Naive thymus-derived CD4-positive, alpha-beta T cell (primary cell): ENCODE data around the gene CDK5RAP2. TPM values are rescaled to one million over a fixed set of nuclear protein-coding genes. Genes with fewer than 3 reads are reported as not detected.
"Not testable (repeated sequence)": the region's sequence is repeated elsewhere in the genome, so short reads cannot be mapped to it uniquely, and the experiment has no call there.

Experiments
- ATAC-seq: fragments of 150-1000 bp; cut with Tn5 transposase; 2 replicates; pipeline ENCODE4 v1.10.0; 2021; ENCODE audit warnings: mild to moderate bottlenecking, moderate library complexity
- CTCF ChIA-PET: fragments of 350-600 bp; sonication (Branson Sonifier 250); formaldehyde crosslinking; loops from one replicate; lab custom pipeline; 2021; ENCODE audit warnings: antibody characterized with exemption; lab: Charles Lee
- POLR2A ChIA-PET: fragments of 350-600 bp; sonication (Branson Sonifier 250); formaldehyde crosslinking; loops from one replicate; lab custom pipeline; 2021; ENCODE audit warnings: antibody characterized with exemption, inconsistent platforms; lab: Charles Lee
- DNase-seq, 9 donors: peaks; one replicate each; pipeline versions ENCODE4 v3.0.0 to v3.0.0-alpha.2; 2020 to 2022; ENCODE audit warnings: mixed read lengths in 1 of 9
- H3K27ac ChIP-seq: one replicate; pipeline ENCODE4 v1.7.0; 2013; ENCODE audit warnings: mild to moderate bottlenecking, low read depth, low read length, moderate library complexity
- H3K27me3 ChIP-seq, 2 donors: one replicate each; pipeline ENCODE4 v1.7.0; 2013; ENCODE audit warnings: low read length in 2 of 2, mild to moderate bottlenecking in 2 of 2, moderate library complexity in 2 of 2; ENCODE audit not compliant: control insufficient read depth in 2 of 2, insufficient read depth in 2 of 2
- H3K36me3 ChIP-seq, 3 experiments: 1 replicate in 2 of 3; 2 replicates in 1 of 3; pipeline ENCODE4 v1.7.0; 2013; ENCODE audit warnings: low read length in 3 of 3, mild to moderate bottlenecking in 3 of 3, moderate library complexity in 1 of 3; ENCODE audit not compliant: insufficient read depth in 3 of 3, control insufficient read depth in 2 of 3
- H3K4me1 ChIP-seq, 2 donors: one replicate each; pipeline ENCODE4 v1.7.0; 2013; ENCODE audit warnings: low read length in 2 of 2, mild to moderate bottlenecking in 2 of 2, moderate library complexity in 1 of 2; ENCODE audit not compliant: control insufficient read depth in 2 of 2, insufficient read depth in 2 of 2
- H3K4me3 ChIP-seq: 2 replicates; pipeline ENCODE4 v1.7.0; 2013; ENCODE audit warnings: mild to moderate bottlenecking, low read length
- H3K9me3 ChIP-seq, 3 experiments: 1 replicate in 2 of 3; 2 replicates in 1 of 3; pipeline ENCODE4 v1.7.0; 2013; ENCODE audit warnings: low read length in 3 of 3; ENCODE audit not compliant: control insufficient read depth in 2 of 3
- H3K27ac Mint-ChIP-seq, 9 donors: one replicate each; pipeline ENCODE4 v1.8.0; 2020 to 2022; ENCODE audit warnings: mixed read lengths in 9 of 9, mild to moderate bottlenecking in 8 of 9, moderate library complexity in 5 of 9, inconsistent platforms in 2 of 9
- H3K27me3 Mint-ChIP-seq, 5 donors: one replicate each; pipeline ENCODE4 v1.8.0; 2021 to 2022; ENCODE audit warnings: mixed read lengths in 5 of 5, mild to moderate bottlenecking in 1 of 5
- H3K36me3 Mint-ChIP-seq, 5 donors: one replicate each; pipeline ENCODE4 v1.8.0; 2020 to 2022; ENCODE audit warnings: mixed read lengths in 5 of 5, mild to moderate bottlenecking in 3 of 5, inconsistent platforms in 1 of 5
- H3K4me1 Mint-ChIP-seq, 7 donors: one replicate each; pipeline ENCODE4 v1.8.0; 2020 to 2022; ENCODE audit warnings: mixed read lengths in 7 of 7, mild to moderate bottlenecking in 3 of 7, inconsistent platforms in 1 of 7
- H3K4me3 Mint-ChIP-seq, 10 donors: one replicate each; pipeline ENCODE4 v1.8.0; 2020 to 2022; ENCODE audit warnings: mild to moderate bottlenecking in 10 of 10, mixed read lengths in 10 of 10, moderate library complexity in 6 of 10, inconsistent platforms in 2 of 10
- H3K9me3 Mint-ChIP-seq, 11 donors: one replicate each; pipeline ENCODE4 v1.8.0; 2020 to 2022; ENCODE audit warnings: mixed read lengths in 11 of 11, mild to moderate bottlenecking in 4 of 11, inconsistent platforms in 1 of 11, moderate library complexity in 1 of 11
- intact Hi-C, 2 donors: fragments of 100-400 bp; cut with micrococcal nuclease; formaldehyde crosslinking; loops; one replicate each; pipeline ENCODE4 v1.15.1; 2023
- polyA plus RNA-seq, 2 donors: library from polyadenylated mRNA; unstranded; fragments of 300-500 nt; fragmentation: Illumina TruSeq; gene quantifications; one replicate each; pipeline ENCODE4 v1.2.3, GENCODE V29; 2021
- total RNA-seq, 6 experiments: library from RNA in 5 of 6; stranded (reverse) in 5 of 6; gene quantifications; 1 replicate in 5 of 6; 2 replicates in 1 of 6; pipeline ENCODE4 v1.2.3 and lab custom pipeline; 2021 to 2026

Gene CDK5RAP2
- 10 to 100 TPM; 62.2 to 98.1 (median 78.1) TPM for total RNA-seq
- polyA plus RNA-seq = 10 to 100 TPM; 23.7 to 39.9 TPM
- total RNA-seq (lab: John Stamatoyannopoulos, UW) = 158 reads per million, percentile 91 among the genes with 10 or more reads in this experiment

- Mint-ChIP-seq H3K27ac (peak within 1 kb of the TSS; percentile 88 to 95 (median 91)), H3K9me3 (peaks cover 0 to 1% (median 0%) of the 10 kb centered on the region in 11 donors), H3K4me3 (peak within 1 kb of the TSS; percentile 86 to 98 (median 94)), H3K4me1 (peaks cover 29 to 70% (median 59%) of the 10 kb centered on the region in 7 donors), H3K36me3 (peaks cover 0 to 23% (median 7%) of the 10 kb centered on the region in 5 donors), H3K27me3 (peaks cover 0 to 5% (median 0%) of the 10 kb centered on the region in 5 donors)
- Histone ChIP-seq H3K27me3 (no peaks in the 10 kb centered on the region), H3K36me3 (peaks cover 0 to 8% (median 0%) of the 10 kb centered on the region in 3 experiments), H3K4me3 (peak within 1 kb of the TSS; percentile 85), H3K9me3 (no peaks in the 10 kb centered on the region), H3K4me1 (peaks cover 15 to 17% of the 10 kb centered on the region in 2 donors), H3K27ac (peak within 1 kb of the TSS; percentile 81)
- DNase-seq (peak; percentile 77 to 94 (median 92)), ATAC-seq (peak; percentile 99)
- ChIA-PET CTCF (no interaction called here), POLR2A (no interaction called here)
- intact Hi-C loops = loop anchor here (1.0 to 5.0 kb wide), 11 partner anchors 130 to 1512 kb away; partner anchors contain the start of genes CNTRL (in 2 of the 2), MEGF9 (in 2 of the 2), FBXW2 (in 1 of the 2) and PSMD5 (in 1 of the 2)
Observed at GRCh38 chr9:120580051-120580896, at the start of gene CDK5RAP2. Gene CDK5RAP2, minus strand, starts transcription at chr9:120580167. Its CDS starts 189 bp downstream, at chr9:120579978.

- H3K9me3 ChIP-seq, ATAC-seq, DNase-seq, H3K27me3 Mint-ChIP-seq, intact Hi-C loops, H3K4me1 ChIP-seq, H3K36me3 ChIP-seq, H3K4me3 Mint-ChIP-seq, POLR2A ChIA-PET, H3K36me3 Mint-ChIP-seq, H3K27ac ChIP-seq, H3K27me3 ChIP-seq, H3K4me3 ChIP-seq, H3K4me1 Mint-ChIP-seq, H3K9me3 Mint-ChIP-seq, H3K27ac Mint-ChIP-seq: not testable (repeated sequence)
- CTCF ChIA-PET = interaction anchor here (0.9 kb wide), 1 partner anchor 9 kb away, joined by 3 read pairs; no protein-coding TSS in a partner anchor
Observed at GRCh38 chr9:120628925-120629497, 49.0 kb upstream of the CDK5RAP2 start.

GRCh38 chr9:120628207-120628924, 48.4 kb upstream of the CDK5RAP2 start:
- intact Hi-C loops = no loop called here
- no peak for ATAC-seq
- Histone ChIP-seq H3K4me3 (no peak overlapping the region), H3K9me3 (no peaks in the 10 kb centered on the region), H3K27me3 (no peaks in the 10 kb centered on the region), H3K36me3 (no peaks in the 10 kb centered on the region), H3K4me1 (no peaks in the 10 kb centered on the region), H3K27ac (no peak overlapping the region)
- Mint-ChIP-seq H3K4me1 (peaks cover 0 to 5% (median 0%) of the 10 kb centered on the region in 7 donors), H3K4me3 (no peak overlapping the region), H3K36me3 (peaks cover 0 to 3% (median 0%) of the 10 kb centered on the region in 5 donors), H3K9me3 (no peaks in the 10 kb centered on the region), H3K27ac (peak overlapping the region in 1 of 9 donors; percentile 65), H3K27me3 (no peaks in the 10 kb centered on the region)
- DNase-seq = no peak
- ChIA-PET POLR2A (no interaction called here), CTCF (interaction anchor here (0.8 to 0.9 kb wide), 2 partner anchors 8 to 11 kb away, joined by 3 read pairs; no protein-coding TSS in a partner anchor)

GRCh38 chr9:120627073-120627472, 47.1 kb upstream of the CDK5RAP2 start:
- no peak overlapping the region for H3K4me3 ChIP-seq
- H3K27me3 Mint-ChIP-seq = no peaks in the 10 kb centered on the region
- H3K4me1 ChIP-seq = no peaks in the 10 kb centered on the region
- H3K4me3 Mint-ChIP-seq = no peak overlapping the region
- DNase-seq (no peak), ATAC-seq (no peak)
- H3K9me3 Mint-ChIP-seq = no peaks in the 10 kb centered on the region
- ChIA-PET POLR2A (interaction anchor here (0.6 kb wide), 1 partner anchor 56 kb away, joined by 3 read pairs; no protein-coding TSS in a partner anchor), CTCF (no interaction called here)
- no peak overlapping the region for H3K27ac Mint-ChIP-seq
- no peaks in the 10 kb centered on the region for H3K9me3 ChIP-seq
- no peaks in the 10 kb centered on the region for H3K36me3 Mint-ChIP-seq
- H3K27me3 ChIP-seq = no peaks in the 10 kb centered on the region
- intact Hi-C loops = no loop called here
- H3K27ac ChIP-seq = no peak overlapping the region
- H3K4me1 Mint-ChIP-seq = peaks cover 0 to 5% (median 0%) of the 10 kb centered on the region in 7 donors
- no peaks in the 10 kb centered on the region for H3K36me3 ChIP-seq

GRCh38 chr9:120626512-120626911, 46.5 kb upstream of the CDK5RAP2 start:
- H3K9me3 Mint-ChIP-seq = no peaks in the 10 kb centered on the region

GRCh38 chr9:120625222-120625621, 45.3 kb upstream of the CDK5RAP2 start:
- POLR2A ChIA-PET = no interaction called here
- peaks cover 0 to 3% (median 1%) of the 10 kb centered on the region in 7 donors for H3K4me1 Mint-ChIP-seq
- H3K27ac ChIP-seq = no peak overlapping the region
- no peaks in the 10 kb centered on the region for H3K9me3 Mint-ChIP-seq
- DNase-seq (no peak), ATAC-seq (no peak)
- no peaks in the 10 kb centered on the region for H3K4me1 ChIP-seq
- H3K27me3 Mint-ChIP-seq = no peaks in the 10 kb centered on the region
- H3K27me3 ChIP-seq = no peaks in the 10 kb centered on the region
- no peaks in the 10 kb centered on the region for H3K36me3 ChIP-seq
- intact Hi-C loops = no loop called here
- H3K9me3 ChIP-seq = no peaks in the 10 kb centered on the region
- peaks cover 0 to 10% (median 0%) of the 10 kb centered on the region in 5 donors for H3K36me3 Mint-ChIP-seq
- H3K27ac Mint-ChIP-seq = no peak overlapping the region
- no peak overlapping the region for H3K4me3 ChIP-seq
- CTCF ChIA-PET = no interaction called here
- H3K4me3 Mint-ChIP-seq = no peak overlapping the region

More at GRCh38 chr9:120626512-120626911, 46.5 kb upstream of the CDK5RAP2 start:
- Histone ChIP-seq H3K27ac (no peak overlapping the region), H3K4me3 (no peak overlapping the region), H3K27me3 (no peaks in the 10 kb centered on the region), H3K9me3 (no peaks in the 10 kb centered on the region), H3K4me1 (no peaks in the 10 kb centered on the region), H3K36me3 (no peaks in the 10 kb centered on the region)
- ChIA-PET CTCF (interaction anchor here (0.7 kb wide), 1 partner anchor 10 kb away, joined by 3 read pairs; no protein-coding TSS in a partner anchor), POLR2A (no interaction called here)
- Mint-ChIP-seq H3K36me3 (peaks cover 0 to 5% (median 0%) of the 10 kb centered on the region in 5 donors), H3K4me3 (no peak overlapping the region), H3K4me1 (peaks cover 0 to 5% (median 0%) of the 10 kb centered on the region in 7 donors), H3K27me3 (no peaks in the 10 kb centered on the region), H3K27ac (no peak overlapping the region)
- ATAC-seq = no peak
- intact Hi-C loops = no loop called here
- no peak for DNase-seq
